PC-9 (cell line): Measurements from ENCODE around the gene DPEP2NB.

Experiments
- EZH2 ChIP-seq: fragments of 200-600 bp; sonication (generic); IDR thresholded peaks from 2 replicates; pipeline ENCODE4 v1.8.0; 2017; ENCODE audit warnings: antibody characterized with exemption, low read depth
- TF ChIP-seq, protein P1 (sequence below): fragments of 200-600 bp; sonication (generic); conservative IDR thresholded peaks from 2 replicates; pipeline ENCODE4 v1.6.1; 2017; ENCODE audit warnings: mixed run types, antibody characterized with exemption, mild to moderate bottlenecking, moderate library complexity

GRCh38 chr16:68040506-68041288, 25.0 kb upstream of the DPEP2NB start:
- TF ChIP-seq, protein P1, sequence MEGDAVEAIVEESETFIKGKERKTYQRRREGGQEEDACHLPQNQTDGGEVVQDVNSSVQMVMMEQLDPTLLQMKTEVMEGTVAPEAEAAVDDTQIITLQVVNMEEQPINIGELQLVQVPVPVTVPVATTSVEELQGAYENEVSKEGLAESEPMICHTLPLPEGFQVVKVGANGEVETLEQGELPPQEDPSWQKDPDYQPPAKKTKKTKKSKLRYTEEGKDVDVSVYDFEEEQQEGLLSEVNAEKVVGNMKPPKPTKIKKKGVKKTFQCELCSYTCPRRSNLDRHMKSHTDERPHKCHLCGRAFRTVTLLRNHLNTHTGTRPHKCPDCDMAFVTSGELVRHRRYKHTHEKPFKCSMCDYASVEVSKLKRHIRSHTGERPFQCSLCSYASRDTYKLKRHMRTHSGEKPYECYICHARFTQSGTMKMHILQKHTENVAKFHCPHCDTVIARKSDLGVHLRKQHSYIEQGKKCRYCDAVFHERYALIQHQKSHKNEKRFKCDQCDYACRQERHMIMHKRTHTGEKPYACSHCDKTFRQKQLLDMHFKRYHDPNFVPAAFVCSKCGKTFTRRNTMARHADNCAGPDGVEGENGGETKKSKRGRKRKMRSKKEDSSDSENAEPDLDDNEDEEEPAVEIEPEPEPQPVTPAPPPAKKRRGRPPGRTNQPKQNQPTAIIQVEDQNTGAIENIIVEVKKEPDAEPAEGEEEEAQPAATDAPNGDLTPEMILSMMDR: peak; percentile 94
- TF ChIP-seq EZH2: no peak
